T-helper 2 cell treated with Interferon-gamma antibody and Interleukin-4, amounts not matched to agents 100 ng/mL and 5 ng/mL, for 36 hours (primary cell): ENCODE results near the gene SLC2A10. TPM values are rescaled to one million over a fixed set of nuclear protein-coding genes. Genes with fewer than 3 reads are reported as not detected.

ENCODE experiments used
- intact Hi-C: fragments of 100-400 bp; cut with micrococcal nuclease; formaldehyde crosslinking; loops from one replicate; pipeline ENCODE4 v1.15.1; 2023
- total RNA-seq: library from RNA; stranded (reverse); gene quantifications from 2 replicates; pipeline ENCODE4 v1.2.3, GENCODE V29; 2022

Gene SLC2A10
- total RNA-seq, 1 donor from 2014 or later, result not detected

DNA sequence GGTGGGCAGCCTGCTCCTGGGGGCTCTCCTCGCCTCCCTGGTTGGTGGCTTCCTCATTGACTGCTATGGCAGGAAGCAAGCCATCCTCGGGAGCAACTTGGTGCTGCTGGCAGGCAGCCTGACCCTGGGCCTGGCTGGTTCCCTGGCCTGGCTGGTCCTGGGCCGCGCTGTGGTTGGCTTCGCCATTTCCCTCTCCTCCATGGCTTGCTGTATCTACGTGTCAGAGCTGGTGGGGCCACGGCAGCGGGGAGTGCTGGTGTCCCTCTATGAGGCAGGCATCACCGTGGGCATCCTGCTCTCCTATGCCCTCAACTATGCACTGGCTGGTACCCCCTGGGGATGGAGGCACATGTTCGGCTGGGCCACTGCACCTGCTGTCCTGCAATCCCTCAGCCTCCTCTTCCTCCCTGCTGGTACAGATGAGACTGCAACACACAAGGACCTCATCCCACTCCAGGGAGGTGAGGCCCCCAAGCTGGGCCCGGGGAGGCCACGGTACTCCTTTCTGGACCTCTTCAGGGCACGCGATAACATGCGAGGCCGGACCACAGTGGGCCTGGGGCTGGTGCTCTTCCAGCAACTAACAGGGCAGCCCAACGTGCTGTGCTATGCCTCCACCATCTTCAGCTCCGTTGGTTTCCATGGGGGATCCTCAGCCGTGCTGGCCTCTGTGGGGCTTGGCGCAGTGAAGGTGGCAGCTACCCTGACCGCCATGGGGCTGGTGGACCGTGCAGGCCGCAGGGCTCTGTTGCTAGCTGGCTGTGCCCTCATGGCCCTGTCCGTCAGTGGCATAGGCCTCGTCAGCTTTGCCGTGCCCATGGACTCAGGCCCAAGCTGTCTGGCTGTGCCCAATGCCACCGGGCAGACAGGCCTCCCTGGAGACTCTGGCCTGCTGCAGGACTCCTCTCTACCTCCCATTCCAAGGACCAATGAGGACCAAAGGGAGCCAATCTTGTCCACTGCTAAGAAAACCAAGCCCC lies 16.0 kb downstream of the SLC2A10 start:
- intact Hi-C loops, result no loop called here

DNA sequence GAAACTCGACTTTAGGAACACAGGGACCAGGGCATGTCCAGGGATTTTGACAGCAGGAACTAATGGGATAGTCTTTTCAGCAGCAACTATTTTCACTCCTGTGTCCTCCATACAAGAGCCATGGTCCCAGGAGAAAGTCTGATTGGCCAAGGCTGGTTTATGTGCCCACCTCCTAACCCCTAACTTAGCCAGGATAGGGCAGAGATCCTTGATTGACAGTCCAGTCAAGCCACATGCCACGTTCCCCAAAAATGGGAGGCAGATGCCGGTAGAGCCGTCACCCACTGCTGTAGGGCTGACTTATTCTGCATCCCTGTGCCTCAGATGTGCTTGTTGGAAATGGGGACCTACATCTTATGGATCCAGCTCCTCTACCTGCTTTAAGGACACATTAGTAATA lies 22.3 kb downstream of the SLC2A10 start:
- intact Hi-C loops, result no loop called here

DNA sequence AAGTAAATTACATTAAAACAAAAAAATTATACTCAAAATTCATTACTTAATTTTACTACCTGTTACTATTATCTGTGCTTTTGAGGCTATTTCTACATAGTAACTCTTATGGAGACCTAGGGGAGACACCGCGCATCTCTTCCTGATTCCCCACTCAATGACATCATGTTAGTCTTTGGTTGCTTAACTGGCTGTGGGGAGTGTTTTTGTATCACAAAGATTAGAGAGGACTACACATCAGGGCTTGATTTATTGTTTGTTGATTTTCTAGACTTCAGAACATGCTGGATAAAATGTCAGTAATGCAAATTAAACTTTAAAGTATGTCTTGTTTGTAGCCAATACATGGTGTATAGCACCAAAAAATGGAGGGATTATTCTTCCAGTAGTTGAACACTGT lies 26.0 kb downstream of the SLC2A10 start:
- intact Hi-C loops, result no loop called here

DNA sequence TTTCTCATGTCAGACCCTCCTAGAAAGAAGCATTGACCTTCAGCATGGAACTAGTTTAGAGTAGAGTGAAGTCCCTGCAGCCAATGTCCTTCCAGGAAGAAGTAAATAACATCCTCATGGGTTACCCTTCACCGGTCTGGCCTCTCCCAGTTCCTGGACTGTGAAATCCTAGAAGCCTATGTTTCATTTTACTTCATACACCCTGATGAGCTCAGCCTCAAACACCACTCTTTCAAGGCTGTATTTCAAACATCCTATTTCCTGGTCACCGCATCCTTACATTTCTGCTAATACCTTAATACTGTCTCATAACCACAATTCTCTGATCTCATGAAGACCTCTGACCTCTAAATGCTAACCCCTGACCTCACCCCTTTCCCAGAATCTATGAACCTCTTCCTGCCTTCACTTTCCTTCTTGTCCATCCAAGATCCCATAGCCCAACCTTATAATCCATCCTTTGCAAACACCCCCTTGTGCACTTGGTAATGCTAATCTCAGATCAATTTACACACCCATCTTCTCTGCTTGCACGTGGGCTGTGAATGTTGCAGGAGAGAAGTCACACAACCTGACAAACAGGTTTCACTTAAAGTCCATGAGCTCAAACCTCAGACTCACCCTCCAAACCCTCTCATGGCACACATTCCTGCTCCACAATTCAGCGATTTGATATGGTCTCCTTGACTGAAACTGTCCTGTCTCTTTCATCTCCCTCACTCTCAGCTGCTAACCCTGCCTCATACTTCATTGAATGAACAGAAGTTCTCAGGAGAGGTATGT lies 30.2 kb downstream of the SLC2A10 start:
- intact Hi-C loops, result no loop called here

DNA sequence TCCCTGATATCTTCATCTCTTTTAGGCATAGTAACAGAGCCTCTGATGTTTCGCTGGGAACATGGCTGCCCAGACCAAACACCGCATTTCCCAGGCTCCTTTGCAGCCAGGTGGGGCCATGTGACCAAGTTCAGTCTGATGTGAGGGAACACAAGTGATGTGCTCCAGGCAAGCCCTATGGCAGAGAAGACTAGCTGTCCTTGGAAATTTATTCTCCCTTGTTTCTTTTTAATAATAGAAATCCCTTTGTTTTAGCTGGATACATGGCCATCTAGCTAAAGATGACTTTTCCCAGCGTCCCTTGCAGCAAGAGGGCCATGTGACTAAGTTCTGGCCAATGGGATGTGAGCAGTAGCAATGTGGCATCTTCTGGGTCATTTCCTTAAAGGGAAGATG lies 30.8 kb downstream of the SLC2A10 start:
- intact Hi-C loops, result no loop called here

DNA sequence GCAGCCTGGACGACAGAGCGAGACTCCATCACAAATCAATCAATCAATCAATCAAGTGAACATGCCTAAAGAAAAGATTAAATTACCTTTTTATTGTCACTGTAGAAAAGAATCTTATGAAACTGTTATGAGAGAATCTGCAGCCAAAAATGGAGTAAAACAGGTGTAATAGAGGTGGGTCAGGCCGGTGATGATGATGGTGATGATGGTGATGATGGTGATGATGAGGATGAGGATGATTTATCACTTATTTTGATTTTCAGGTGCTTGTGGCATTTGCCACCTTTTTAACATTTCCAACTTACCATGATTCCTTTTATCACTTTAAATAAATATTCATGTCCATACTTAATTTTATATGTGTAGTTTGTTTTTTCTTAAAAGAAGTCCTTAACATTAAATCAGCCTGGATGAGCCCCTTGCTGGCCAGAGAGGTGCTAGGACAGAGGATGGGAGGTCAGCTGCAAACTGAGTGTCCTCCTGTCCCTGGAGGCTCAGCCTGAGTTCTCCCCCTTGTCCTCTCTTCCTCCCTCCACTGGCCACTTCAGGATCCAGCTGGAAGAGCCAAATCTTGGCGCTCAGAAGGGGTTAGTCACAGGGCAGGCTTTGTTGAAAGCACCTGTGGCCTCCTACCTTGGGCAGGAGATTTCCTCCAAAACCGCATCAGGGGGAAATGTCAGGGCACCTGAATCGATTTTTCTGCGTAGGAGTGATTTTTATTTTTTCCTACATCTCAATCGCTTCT lies 32.6 kb downstream of the SLC2A10 start:
- intact Hi-C loops, result no loop called here

DNA sequence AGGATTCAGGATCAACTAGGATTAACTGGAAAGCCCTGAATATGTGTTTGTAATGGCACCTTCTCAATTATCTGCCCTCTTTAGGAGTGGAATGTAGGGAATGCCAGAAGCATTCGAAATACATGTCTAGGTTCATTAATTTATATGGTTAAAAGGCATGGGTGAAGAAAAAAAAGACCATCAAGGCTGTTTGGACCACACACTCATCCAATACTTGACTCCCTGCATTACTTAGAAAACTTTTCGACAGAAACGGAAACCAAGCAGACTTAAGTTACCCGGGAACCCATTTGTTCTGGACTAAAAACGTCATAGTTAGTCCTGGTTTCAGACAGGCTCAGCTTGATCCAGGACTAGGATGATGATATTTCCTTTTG lies 33.2 kb downstream of the SLC2A10 start:
- intact Hi-C loops, result no loop called here

DNA sequence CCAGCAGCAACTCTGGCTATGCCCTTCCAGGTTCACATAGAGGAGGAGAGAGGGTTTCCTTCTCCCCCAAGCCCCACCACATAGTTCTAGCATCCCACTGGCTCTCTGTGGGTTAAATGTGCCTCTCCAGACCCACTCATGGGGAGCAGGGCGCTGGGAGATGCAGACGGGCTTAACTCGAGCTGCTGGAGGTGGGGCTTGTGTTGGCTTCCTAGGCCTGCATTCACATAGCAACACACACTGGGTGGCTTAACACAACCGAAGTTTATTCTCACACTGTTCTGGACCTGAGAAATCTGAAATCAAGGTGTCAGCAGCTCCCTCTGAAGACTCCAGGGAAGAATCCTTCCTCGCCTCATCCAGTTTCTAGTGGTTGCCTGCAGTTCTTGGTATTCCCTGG lies 33.6 kb downstream of the SLC2A10 start:
- intact Hi-C loops, result no loop called here

DNA sequence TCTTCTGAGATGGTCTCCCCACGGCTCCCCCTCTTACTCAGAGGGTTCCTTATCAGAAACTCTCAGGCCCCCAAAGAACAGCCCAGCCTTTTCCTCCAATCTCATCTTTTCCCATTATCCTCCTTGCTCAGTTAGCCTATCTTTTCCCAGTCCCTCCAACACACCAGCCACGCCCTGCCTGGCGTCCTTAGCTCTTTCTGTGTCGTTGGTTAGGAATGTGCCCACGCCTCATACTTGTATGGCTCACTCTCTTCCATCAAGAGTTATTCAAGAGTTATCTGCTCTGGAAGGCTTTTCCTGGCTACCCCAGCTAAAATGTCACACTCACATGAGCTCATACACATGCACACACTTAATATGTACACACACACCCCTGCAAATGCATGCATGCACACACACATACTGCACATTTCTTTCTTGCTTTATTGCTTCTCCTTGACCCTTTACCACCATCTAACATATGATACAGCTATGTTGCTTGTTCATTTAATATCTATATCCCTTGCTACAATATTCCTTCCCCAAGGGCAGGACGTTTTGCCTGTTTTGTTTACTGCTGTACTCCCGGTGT lies 37.6 kb downstream of the SLC2A10 start:
- intact Hi-C loops, result no loop called here

DNA sequence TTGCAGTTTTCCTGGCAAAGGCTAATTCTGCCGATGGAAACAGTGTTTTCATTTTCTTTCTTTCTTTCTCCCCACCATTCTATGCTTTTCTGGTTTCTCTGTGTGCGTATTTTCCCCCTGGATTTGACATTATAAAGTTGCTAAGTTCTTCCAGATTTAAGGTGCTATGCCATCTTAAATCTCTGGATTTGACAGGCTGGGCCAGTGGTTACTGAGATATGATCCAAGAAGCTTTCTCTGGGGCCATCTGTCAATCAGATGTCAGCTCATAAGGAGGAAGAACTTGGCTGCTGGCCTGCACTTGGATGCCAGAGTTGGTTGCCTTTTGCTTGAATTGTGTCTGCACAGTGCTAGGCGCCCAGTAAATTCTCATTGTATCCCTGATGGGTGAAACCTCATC lies 39.7 kb downstream of the SLC2A10 start:
- intact Hi-C loops, result no loop called here

DNA sequence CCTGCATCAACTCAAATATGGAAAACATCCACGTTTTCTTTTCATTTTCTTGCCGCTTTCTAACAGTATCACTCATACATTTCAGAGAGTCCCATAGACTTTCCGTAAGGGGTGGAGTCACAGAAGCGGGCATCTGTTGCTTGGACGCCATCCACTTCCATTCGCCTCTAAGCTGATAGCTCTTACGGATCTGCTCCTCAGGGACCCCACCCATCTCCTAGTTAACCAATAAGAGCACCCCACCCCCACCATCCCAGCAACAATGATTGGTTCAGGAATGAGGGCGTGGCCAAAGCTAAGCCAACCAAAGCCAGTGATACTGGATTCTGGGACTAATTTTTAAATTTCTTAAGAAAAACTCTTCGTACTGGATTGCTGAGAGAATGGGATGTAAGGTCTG lies 42.4 kb downstream of the SLC2A10 start:
- intact Hi-C loops, result loop anchor here (5.0 to 10.0 kb wide), 2 partner anchors 230 to 263 kb away; no protein-coding TSS in a partner anchor

DNA sequence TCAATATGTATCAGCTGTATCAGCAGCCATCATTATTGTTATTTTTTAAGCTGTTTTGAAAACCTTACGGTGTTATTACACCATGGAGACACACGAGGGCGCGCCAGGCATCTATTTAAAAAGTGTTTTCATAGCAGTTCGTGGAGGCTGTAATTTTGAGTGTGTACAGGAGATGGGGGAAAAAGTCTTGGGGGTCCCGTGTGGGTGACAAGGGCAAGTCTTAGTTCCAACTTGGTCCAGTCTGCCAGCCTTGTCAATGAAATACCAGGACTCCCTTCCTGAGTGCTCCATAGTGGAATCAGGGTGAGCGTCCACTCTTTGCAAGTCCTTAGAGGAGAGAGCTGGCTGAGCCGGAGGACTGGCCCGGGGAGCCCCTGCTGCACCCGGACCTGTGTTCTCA lies 43.3 kb downstream of the SLC2A10 start:
- intact Hi-C loops, result loop anchor here (5.0 to 10.0 kb wide), 2 partner anchors 230 to 262 kb away; no protein-coding TSS in a partner anchor

DNA sequence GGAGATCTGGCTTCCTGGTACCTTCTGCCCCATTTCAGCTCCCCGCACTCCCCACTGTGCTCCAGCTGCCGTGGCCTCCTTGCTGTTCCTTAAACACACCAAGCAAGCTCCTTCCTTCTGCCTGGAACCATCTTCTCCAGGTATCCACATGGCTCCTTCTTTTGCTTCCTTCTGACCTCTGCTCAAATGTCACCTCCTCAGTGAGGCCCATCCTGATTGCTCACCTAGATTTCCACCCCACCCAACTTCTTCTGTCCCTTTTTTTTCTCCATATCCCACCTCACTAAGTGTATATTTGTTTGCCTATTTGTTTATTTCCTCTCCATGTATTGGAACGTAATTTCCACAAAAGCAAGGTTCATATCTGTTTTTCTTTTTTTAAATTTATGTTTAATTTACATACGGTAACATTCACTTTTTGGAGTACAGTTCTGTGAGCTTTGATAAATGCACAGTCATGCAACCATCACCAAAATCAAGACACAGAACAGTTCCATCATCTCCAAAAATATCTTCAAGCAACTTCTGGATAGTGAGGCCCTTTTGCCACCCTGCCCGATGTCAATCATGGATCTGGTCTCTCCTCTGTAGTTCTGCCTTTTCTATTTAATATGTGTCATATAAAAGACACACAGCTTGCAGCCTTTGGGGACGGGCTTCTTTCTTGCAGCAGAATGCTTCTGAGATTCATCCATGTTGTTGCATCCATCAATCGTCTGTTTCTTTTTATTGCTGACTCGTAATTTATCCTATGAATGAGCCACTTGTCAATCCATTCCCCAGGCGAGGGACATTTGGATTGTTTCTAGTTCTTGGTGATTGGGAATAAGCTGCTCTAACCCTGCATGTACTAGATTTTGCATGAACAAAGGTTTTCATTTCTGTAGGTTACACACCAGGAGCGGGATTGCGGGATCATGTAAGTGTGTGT lies 46.3 kb downstream of the SLC2A10 start:
- intact Hi-C loops, result loop anchor here (10.0 kb wide), 1 partner anchor 259 kb away; no protein-coding TSS in a partner anchor

DNA sequence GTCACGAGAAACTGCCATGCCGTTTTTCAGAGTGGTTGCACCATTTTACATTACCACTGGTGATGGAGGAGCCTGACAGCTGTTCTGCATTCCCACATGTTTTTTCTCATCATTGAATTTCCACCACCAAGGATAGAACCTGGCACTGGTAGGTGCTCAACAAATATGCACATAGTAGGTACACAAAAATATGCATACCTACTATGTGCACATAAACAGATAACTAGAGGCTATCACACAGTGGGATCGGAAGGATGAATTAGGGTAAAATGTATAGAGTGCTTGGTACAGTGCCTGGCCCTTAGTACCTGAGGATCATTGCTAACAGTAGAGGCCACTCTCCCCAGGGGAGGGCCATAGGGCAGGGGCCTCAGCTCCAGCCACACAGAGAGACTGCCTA lies 47.0 kb downstream of the SLC2A10 start:
- intact Hi-C loops, result loop anchor here (10.0 kb wide), 1 partner anchor 258 kb away; no protein-coding TSS in a partner anchor

DNA sequence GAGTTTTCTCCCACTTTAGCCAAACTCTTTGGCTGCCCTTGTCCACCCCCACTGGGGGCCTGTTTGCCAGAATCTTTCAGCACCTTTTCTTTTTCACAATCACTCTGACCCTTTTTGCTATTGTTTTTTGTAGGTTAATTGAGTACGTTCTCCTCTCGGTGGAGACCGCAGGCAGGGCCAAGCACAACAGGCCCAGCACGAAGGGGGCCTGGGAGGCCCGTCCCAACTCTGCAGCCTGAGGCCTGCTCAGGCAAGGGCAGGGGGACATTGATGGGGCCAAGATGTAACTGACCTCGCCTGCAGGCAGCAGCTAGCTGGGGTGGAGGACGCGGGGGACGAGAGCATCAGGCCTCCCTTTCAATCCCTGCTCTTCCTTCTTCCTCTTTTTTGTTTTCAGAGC lies 47.7 kb downstream of the SLC2A10 start:
- intact Hi-C loops, result loop anchor here (10.0 kb wide), 1 partner anchor 258 kb away; no protein-coding TSS in a partner anchor

DNA sequence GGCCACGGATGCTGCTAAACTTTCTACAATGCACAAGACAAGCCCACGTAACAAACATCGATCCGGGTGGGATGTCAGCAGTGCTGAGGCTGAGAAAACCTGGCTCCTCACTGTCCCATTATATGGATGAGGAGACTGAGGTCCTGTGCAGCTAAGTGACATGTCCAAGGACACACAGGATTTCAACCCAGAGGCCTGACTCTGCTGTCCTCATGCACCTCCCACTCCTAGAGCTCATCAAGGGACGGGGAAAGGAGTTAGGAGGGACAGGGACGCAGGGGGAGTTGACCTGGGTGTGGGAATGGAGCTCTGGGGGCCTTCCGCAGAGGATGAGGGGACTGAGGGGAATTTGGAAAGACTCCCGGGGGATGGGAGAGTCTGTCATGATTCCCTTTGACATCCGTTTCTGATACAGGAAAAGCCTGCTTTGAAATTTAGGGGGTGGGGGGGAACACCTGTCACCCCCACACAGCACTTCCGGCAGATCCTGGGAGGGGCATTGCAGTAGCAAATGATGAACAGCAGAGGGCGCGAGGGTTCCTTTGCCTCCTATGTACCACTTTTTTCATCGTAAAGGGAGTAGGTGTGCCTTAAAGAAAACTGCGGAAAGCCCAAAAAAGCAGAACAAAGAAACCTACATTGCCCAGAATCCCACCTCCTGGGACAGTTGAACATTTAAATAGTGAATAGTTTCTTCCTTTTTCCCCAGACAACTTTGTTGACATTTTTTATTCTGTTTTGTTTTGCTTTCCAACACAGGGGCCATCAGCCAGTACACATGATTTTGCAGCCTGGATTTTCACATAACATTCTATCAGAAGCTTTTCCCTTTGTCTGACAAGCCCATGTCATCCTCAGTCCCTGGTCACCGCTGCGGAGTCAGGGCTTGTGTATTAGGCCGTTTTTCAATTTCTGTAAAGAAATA lies 48.6 kb downstream of the SLC2A10 start:
- intact Hi-C loops, result loop anchor here (1.0 to 10.0 kb wide), 2 partner anchors 257 to 392 kb away; no protein-coding TSS in a partner anchor

DNA sequence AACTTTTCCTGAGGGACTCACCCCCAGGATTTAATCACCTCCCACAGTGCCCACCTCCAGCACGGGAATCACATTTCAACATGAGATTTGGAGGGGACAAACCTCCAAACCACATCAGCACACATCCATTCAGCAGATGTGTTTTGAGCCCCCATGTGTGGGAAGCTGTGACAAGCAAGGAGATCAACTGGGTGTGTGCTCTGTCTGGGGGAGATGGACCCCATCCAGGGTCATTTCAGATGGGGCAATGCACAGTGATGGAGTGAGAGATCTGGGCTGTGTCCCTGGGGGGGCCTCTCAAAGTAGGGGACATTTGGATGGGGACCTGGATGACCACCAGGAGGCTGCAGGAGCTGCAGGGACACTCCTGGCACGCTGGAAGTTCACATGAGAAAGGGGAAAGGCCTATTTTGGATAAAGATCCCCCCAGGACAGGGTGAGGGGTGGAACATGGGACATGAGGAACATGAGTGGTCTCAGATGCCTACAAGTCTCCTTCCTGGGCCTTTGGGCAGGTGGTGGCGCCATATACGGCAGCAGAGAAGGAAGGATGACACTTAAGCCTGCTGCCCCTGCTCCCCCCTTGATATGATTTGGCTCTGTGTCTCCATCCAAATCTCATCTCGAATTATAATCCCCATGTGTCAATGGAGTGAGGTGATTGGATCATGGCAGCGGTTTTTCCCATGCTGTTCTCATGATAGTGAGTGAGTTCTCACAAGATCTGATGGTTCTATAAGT lies 49.6 kb downstream of the SLC2A10 start:
- intact Hi-C loops, result loop anchor here (1.0 to 10.0 kb wide), 2 partner anchors 256 to 391 kb away; no protein-coding TSS in a partner anchor

DNA sequence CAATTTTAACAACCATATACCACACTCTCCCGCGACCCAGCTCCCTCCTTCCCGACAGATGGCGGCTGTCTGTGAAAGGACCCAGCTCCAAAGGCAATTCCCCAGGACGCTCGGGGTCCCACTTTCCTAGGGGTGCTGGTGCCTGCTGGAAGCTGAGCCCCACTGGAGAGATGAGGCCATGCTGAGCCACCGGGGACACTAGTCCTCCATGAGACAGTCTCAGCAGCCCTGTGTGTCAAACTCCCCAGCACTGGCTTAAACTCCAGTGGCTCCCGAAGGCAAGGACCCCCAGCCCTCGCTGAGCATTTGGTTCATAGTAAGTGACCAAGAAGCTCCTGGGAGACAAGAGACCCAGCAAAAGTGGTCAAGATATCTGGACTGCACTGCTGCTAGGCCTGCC lies 52.1 kb downstream of the SLC2A10 start:
- intact Hi-C loops, result no loop called here
